Measurements from ENCODE around the gene IL25. TPM values are rescaled to one million over a fixed set of nuclear protein-coding genes. Genes with fewer than 3 reads are reported as not detected.
"Not testable (repeated sequence)": the region's sequence is repeated elsewhere in the genome, so short reads cannot be mapped to it uniquely, and the experiment has no call there.

The IL25 gene
- total RNA-seq, 1 donor from 2014 or later, result not detected

DNA sequence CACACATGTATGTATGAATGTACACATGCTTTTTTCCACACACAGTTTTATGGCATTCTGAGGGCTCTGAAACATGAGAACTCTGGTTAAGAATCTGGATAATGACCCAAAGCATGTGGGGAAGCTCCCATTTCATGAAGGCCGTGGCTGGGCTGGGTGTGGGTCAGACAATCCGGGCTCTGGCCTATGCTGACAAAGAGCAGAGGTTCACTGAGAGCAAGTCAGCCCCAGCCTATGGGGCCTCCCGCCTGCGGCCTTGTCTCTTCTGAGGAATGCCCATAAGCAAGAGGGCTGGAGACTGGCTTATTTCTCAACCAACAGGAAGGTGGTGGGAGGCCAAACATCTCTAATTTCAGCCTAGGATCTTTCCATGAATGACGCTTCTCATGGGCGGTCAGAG is 27.0 kb downstream of the IL25 start:
- DNase-seq (ENCODE audit: low read depth), result no peak
- TF ChIP-seq, protein P1, sequence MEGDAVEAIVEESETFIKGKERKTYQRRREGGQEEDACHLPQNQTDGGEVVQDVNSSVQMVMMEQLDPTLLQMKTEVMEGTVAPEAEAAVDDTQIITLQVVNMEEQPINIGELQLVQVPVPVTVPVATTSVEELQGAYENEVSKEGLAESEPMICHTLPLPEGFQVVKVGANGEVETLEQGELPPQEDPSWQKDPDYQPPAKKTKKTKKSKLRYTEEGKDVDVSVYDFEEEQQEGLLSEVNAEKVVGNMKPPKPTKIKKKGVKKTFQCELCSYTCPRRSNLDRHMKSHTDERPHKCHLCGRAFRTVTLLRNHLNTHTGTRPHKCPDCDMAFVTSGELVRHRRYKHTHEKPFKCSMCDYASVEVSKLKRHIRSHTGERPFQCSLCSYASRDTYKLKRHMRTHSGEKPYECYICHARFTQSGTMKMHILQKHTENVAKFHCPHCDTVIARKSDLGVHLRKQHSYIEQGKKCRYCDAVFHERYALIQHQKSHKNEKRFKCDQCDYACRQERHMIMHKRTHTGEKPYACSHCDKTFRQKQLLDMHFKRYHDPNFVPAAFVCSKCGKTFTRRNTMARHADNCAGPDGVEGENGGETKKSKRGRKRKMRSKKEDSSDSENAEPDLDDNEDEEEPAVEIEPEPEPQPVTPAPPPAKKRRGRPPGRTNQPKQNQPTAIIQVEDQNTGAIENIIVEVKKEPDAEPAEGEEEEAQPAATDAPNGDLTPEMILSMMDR (conservative IDR thresholded peaks at IDR 0.05; ENCODE audit: low read depth, low read length), result no peak
- H3K4me3 ChIP-seq (ENCODE audit: low read depth, low read length), result no peak overlapping the region

DNA sequence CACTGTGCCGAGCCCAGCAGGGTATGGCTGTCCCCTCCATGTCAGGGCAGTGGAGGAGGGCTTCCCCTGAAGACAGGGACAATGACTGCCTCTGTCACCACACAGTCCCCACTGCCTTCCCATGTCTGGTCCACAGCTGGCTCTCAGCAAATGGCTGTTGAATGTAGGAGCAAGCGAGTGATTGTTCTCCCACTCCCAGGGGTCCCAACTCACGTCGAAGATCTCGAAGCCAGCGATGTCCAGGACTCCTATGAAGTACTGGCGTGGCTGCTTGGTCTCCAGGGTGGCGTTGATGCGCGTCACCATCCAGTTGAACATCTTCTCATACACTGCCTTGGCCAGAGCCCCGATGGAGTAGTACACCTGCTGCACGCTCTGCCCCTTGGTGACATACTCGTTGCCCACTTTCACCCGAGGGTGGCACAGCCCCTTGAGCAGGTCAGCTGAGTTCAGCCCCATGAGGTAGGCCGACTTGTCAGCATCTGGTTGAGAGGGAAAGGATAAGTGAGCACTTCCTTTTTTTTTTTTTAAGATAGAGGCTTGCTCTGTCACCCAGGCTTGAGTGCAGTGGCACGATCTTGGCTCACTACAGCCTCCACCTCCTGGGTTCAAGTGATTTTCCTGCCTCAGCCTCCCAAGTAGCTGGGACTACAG is 28.0 kb downstream of the IL25 start:
- not testable (repeated sequence) for DNase-seq (ENCODE audit: low read depth); H3K4me3 ChIP-seq (ENCODE audit: low read depth, low read length)

DNA sequence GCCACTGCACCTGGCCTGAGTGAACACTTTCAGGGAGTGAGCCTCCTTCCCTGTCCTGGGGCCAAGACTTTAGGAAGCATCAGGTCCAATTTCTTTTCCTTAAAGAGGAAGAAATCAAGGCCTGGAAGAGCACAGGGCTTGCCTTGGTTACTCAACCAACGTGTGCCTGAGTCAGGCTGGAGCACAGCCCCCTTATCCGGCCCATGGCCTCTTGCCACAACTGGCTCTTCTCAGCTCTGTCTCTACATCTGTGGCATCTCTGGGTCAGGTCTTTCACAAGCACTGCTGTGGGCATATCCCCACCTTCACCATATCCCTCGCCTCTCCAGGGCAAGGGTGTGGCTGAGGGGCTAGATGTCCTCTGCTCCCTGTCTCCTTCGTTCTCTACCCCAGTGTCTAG is 28.7 kb downstream of the IL25 start:
- TF ChIP-seq, protein P1 (conservative IDR thresholded peaks at IDR 0.05; ENCODE audit: low read depth, low read length), result no peak
- no peak for DNase-seq (ENCODE audit: low read depth)
- no peak overlapping the region for H3K4me3 ChIP-seq (ENCODE audit: low read depth, low read length)

DNA sequence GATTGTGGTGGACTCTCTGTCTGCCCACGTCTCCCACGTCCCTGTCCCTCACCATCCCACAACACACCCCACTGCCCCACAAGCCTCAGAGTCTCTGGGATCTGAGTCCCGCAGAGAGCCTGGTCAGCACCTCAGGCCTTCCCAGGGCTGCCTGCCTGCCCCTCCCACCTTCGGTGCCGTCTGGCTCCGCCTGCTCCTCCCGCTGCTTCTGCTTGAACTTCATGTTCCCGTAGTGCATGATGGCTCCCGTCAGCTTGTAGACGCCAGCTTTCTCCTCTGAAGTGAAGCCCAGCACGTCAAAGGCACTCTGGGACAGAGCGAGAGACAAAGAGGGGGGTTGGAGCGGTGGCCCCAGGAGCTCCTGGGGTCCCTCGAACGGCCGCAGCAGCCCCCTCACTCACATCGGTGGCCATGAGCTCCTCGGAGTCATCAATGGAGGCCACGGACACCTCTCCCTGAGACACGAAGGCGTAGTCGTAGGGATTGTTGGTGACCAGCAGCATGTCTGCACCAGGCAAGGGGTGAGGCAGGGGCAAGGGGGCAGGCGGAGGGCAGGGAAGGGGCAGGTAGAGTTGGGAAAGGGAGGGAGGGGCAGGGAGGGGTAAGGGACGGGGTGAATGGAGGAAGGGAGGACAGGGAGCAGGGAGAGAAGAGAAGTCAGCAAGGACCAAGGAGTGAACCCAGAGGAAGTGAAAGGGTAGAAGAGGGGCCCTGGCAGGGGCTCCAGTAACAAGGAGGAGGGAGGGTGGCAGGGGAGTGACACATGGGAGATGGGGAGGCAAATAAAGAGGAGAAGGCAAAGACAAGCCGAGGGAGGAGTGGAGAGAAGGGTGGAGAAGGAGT is 29.9 kb downstream of the IL25 start:
- no peak for DNase-seq (ENCODE audit: low read depth)

DNA sequence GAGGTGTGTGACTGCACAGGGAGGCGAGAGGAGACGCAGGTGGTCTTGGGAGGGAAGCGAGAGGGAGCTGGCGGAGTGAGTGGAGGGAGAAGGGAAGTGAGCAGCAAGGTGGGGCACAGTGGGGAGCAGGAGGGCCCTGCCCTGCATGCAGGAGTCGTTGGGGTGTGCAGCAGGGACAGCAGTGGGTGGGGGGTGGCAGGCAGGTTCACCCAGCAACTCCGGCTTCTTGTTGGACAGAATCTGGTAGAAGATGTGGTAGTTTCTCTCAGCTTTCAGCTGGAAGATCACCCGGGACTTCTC is 30.5 kb downstream of the IL25 start:
- TF ChIP-seq, protein P1 (conservative IDR thresholded peaks at IDR 0.05; ENCODE audit: low read depth, low read length), result no peak
- H3K4me3 ChIP-seq (ENCODE audit: low read depth, low read length), result no peak overlapping the region
- no peak for DNase-seq (ENCODE audit: low read depth)

More for the DNA sequence above, 29.9 kb downstream of the IL25 start:
- TF ChIP-seq, protein P1 (conservative IDR thresholded peaks at IDR 0.05; ENCODE audit: low read depth, low read length), result no peak
- no peak overlapping the region for H3K4me3 ChIP-seq (ENCODE audit: low read depth, low read length)

DNA sequence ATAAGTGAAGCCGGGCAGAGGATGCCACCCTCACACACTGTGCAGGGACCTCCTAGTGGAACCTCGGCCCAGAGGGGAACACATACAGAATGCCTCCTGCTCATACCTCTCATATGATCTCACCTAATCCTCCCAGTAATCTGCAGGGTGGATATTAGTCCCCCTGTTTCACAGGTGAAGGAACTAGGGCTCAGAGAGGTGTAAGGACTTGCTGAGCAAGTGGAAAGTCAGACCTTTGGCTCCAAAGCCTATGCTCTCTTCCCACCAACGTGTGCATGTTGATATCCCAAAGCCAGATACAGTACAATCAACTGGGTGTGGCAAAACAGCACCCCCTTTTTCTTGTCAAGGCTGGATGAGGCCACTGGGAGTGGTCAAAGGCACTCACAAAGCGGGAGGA is 31.3 kb downstream of the IL25 start:
- no peak for DNase-seq (ENCODE audit: low read depth)
- TF ChIP-seq, protein P1 (conservative IDR thresholded peaks at IDR 0.05; ENCODE audit: low read depth, low read length), result no peak
- H3K4me3 ChIP-seq (ENCODE audit: low read depth, low read length), result no peak overlapping the region

DNA sequence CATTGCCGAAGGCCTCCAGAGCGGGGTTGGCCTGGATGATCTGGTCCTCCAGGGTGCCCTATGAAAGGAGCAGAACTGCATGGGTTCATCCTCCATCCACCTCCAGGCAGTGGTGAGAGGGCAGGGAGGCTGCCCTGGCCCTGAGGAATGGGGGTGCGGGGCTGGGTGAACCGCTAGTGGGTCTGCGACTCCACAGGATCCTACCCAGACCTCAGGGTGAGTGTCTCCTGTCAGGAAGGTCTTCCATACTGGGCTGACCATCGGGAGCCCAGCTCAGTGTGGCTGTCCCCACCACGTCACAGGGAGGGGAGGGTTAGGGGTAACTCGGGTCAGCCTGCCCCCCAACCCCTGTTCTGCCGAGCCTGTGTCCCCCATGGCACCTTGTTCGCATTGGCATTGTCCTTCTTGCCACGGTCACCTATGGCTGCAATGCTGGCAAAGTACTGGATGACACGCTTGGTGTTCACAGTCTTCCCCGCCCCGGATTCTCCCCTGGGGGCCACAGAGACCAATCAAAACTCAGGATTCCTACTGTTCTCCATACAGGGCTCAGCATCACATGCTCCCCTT is 31.8 kb downstream of the IL25 start:
- TF ChIP-seq, protein P1 (conservative IDR thresholded peaks at IDR 0.05; ENCODE audit: low read depth, low read length), result no peak
- H3K4me3 ChIP-seq (ENCODE audit: low read depth, low read length), result no peak overlapping the region

More for the DNA sequence above, 31.8 kb downstream of the IL25 start:
- no peak for DNase-seq (ENCODE audit: low read depth)

Data from epithelial cell of proximal tubule (primary cell).